Globus pallidus (tissue), 1 donor: ENCODE measurements around the gene C4BPB.
"Not testable (repeated sequence)": the region's sequence is repeated elsewhere in the genome, so short reads cannot be mapped to it uniquely, and the experiment has no call there.

Experiments used
- DNase-seq: peaks from one replicate; pipeline ENCODE4 v3.0.0-alpha.2; 2015; ENCODE audit warnings: low spot score

Gene C4BPB

GRCh38 chr1:207088701-207089626 lies at the start of gene C4BPB:
Gene C4BPB (plus strand): TSS chr1:207088860. CDS start chr1:207089532, 672 bp downstream.
- DNase-seq = no peak

GRCh38 chr1:207039380-207040180 lies 49.1 kb upstream of the C4BPB start:
- DNase-seq = no peak

- no peak for DNase-seq
Measured at GRCh38 chr1:207040181-207040533, 48.5 kb upstream of the C4BPB start.

- DNase-seq = not testable (repeated sequence)
Measured at GRCh38 chr1:207041397-207041796, 47.3 kb upstream of the C4BPB start.

- DNase-seq = no peak
Measured at GRCh38 chr1:207045453-207045852, 43.2 kb upstream of the C4BPB start.

GRCh38 chr1:207047505-207047904 lies 41.2 kb upstream of the C4BPB start:
- no peak for DNase-seq

- DNase-seq = no peak
Measured at GRCh38 chr1:207048041-207048440, 40.6 kb upstream of the C4BPB start.

GRCh38 chr1:207049054-207049453 lies 39.6 kb upstream of the C4BPB start:
- no peak for DNase-seq

GRCh38 chr1:207049514-207049913 lies 39.1 kb upstream of the C4BPB start:
- no peak for DNase-seq

GRCh38 chr1:207049974-207050391 lies 38.7 kb upstream of the C4BPB start:
- DNase-seq = peak; percentile 73

GRCh38 chr1:207050480-207051190 lies 38.0 kb upstream of the C4BPB start:
- peak; percentile 81 for DNase-seq

- DNase-seq = no peak
Measured at GRCh38 chr1:207051191-207051943, 37.3 kb upstream of the C4BPB start, which contains the start of gene YOD1. Gene YOD1 (minus strand): TSS chr1:207051208. CDS start chr1:207051030, 178 bp downstream.

GRCh38 chr1:207052911-207053769 lies 35.5 kb upstream of the C4BPB start, which contains the start of gene PFKFB2:
Gene PFKFB2 (plus strand): TSS chr1:207053275. CDS start chr1:207054718, 1,443 bp downstream.
- peak; percentile 94 for DNase-seq

GRCh38 chr1:207054491-207054890 lies 34.2 kb upstream of the C4BPB start:
- no peak for DNase-seq

GRCh38 chr1:207055386-207056001 lies 33.2 kb upstream of the C4BPB start:
- DNase-seq = no peak

GRCh38 chr1:207056673-207057072 lies 32.0 kb upstream of the C4BPB start:
- DNase-seq = no peak

- DNase-seq = no peak
Measured at GRCh38 chr1:207058252-207058651, 30.4 kb upstream of the C4BPB start.

- no peak for DNase-seq
Measured at GRCh38 chr1:207058878-207059867, 29.5 kb upstream of the C4BPB start.

GRCh38 chr1:207059881-207060280 lies 28.8 kb upstream of the C4BPB start:
- DNase-seq = no peak
